Kidney (tissue), 22 donors: ENCODE data around the gene LPIN2. TPM values are rescaled to one million over a fixed set of nuclear protein-coding genes. Genes with fewer than 3 reads are reported as not detected.
A peak's percentile ranks its signal among the peaks of the same experiment; 100 is the strongest.

ENCODE experiments used
- DNase-seq, 5 donors: peaks; one replicate each; pipeline ENCODE4 v3.0.0-alpha.2; 2013 to 2020
- FAIRE-seq: peaks from 2 replicates; lab custom pipeline; 2012; peaks lifted over from hg19 to GRCh38; lab: Jason Lieb, UNC
- H3K27ac ChIP-seq, 2 donors: one replicate each; pipeline ENCODE4 v1.7.0; 2013; ENCODE audit warnings: low read depth in 2 of 2, low read length in 2 of 2, inconsistent platforms in 1 of 2
- H3K27me3 ChIP-seq: one replicate; pipeline ENCODE4 v1.7.1; 2013; ENCODE audit warnings: low read length, inconsistent platforms; ENCODE audit not compliant: control insufficient read depth, insufficient read depth
- H3K36me3 ChIP-seq, 3 donors: one replicate each; pipeline versions ENCODE4 v1.7.0 to v1.7.1; 2013; ENCODE audit warnings: low read length in 3 of 3, control low read depth in 1 of 3, inconsistent platforms in 1 of 3; ENCODE audit not compliant: insufficient read depth in 3 of 3, control insufficient read depth in 2 of 3
- H3K4me1 ChIP-seq, 3 donors: one replicate each; pipeline versions ENCODE4 v1.7.0 to v1.7.1; 2013; ENCODE audit warnings: low read length in 3 of 3, inconsistent platforms in 1 of 3, low read depth in 1 of 3; ENCODE audit not compliant: control insufficient read depth in 2 of 3, insufficient read depth in 2 of 3
- H3K4me3 ChIP-seq, 3 donors: one replicate each; pipeline versions ENCODE4 v1.7.0 to v1.8.1; 2013; ENCODE audit warnings: low read length in 3 of 3, control low read depth in 1 of 3, inconsistent platforms in 1 of 3
- H3K9ac ChIP-seq, 3 donors: one replicate each; pipeline versions ENCODE4 v1.7.0 to v1.7.1; 2013; ENCODE audit warnings: low read length in 3 of 3, control low read depth in 1 of 3, inconsistent platforms in 1 of 3
- H3K9me3 ChIP-seq, 3 donors: one replicate each; pipeline versions ENCODE4 v1.7.0 to v1.7.1; 2013; ENCODE audit warnings: low read length in 3 of 3, control low read depth in 1 of 3, inconsistent platforms in 1 of 3; ENCODE audit not compliant: control insufficient read depth in 2 of 3, insufficient read depth in 1 of 3
- CTCF ChIP-seq: IDR thresholded peaks from 3 replicates; pipeline ENCODE4 v1.5.1; 2012; ENCODE audit warnings: mild to moderate bottlenecking, moderate library complexity, borderline replicate concordance; ENCODE audit not compliant: insufficient read depth; ENCODE audit errors: extremely low read depth
- intact Hi-C: fragments of 100-400 bp; cut with DNase I; formaldehyde crosslinking; loops from one replicate; pipeline ENCODE4 v1.11.1; 2022
- long read RNA-seq, 10 donors: library from polyadenylated mRNA in 1 of 10; unstranded in 1 of 10; transcript quantifications; one replicate each; pipeline ENCODE4 v2.0.0 and lab custom pipeline, GENCODE V29; 2021 to 2026
- polyA plus RNA-seq: library from polyadenylated mRNA; stranded (reverse); fragments of 350-450 nt; fragmentation: Illumina TruSeq; extraction: RNeasy Lipid Tissue Mini Kit (QIAGEN cat#74804); gene quantifications from one replicate; pipeline ENCODE4 v1.2.3, GENCODE V29; 2014; ENCODE audit warnings: low read depth, low replicate concordance; ENCODE audit not compliant: insufficient read depth
- total RNA-seq: library from RNA; stranded (reverse); fragmentation: NEBNext Ultra II Directional; extraction: Animal tissue kit (Norgen Biotek cat#: 25700); gene quantifications from one replicate; pipeline ENCODE4 v1.2.1, GENCODE V29; 2021
- donor health status: control.
- donor health status: control.
- donor health status: control.
- donor health status: control.
- donor health status: control.
- donor health status: DM: yes; HTN: yes; CAD: no.
- donor health status: Normal renal cell carcinoma (clear cell type).

LPIN2 gene
- 52.3 TPM for total RNA-seq
- 14.3 TPM for polyA plus RNA-seq
- long read RNA-seq, donor 1, partial matches to known transcripts = 0 of 1 reads
- long read RNA-seq, donor 1, other reads (novel, unspliced or antisense) = 0 of 1 reads
- long read RNA-seq, donor 2, partial matches to known transcripts = 8 of 10 reads
- long read RNA-seq, donor 2, other reads (novel, unspliced or antisense) = 0 of 10 reads
- long read RNA-seq, donor 3 = 0 reads
- long read RNA-seq, donor 4, partial matches to known transcripts = 6 of 9 reads
- long read RNA-seq, donor 4, other reads (novel, unspliced or antisense) = 0 of 9 reads
- long read RNA-seq, donor 5 = 0 reads
- long read RNA-seq, donor 6 = 0 reads
- long read RNA-seq, donor 7, partial matches to known transcripts = 24 of 29 reads
- long read RNA-seq, donor 7, other reads (novel, unspliced or antisense) = 5 of 29 reads
- long read RNA-seq, donor 8 = 0 reads
- long read RNA-seq, donor 9, partial matches to known transcripts = 0 of 1 reads
- long read RNA-seq, donor 9, other reads (novel, unspliced or antisense) = 0 of 1 reads
- long read RNA-seq, donor 10, partial matches to known transcripts = 0 of 2 reads
- long read RNA-seq, donor 10, other reads (novel, unspliced or antisense) = 0 of 2 reads

- H3K9me3 ChIP-seq = no peaks in the 10 kb centered on the region
These were observed at the start of gene LPIN2 for GRCh38 chr18:3013024-3013804. LPIN2 (minus strand) TSS chr18:3013144; CDS start chr18:2960840, 52,304 bp downstream.

GRCh38 chr18:3061581-3062312 lies 48.8 kb upstream of the LPIN2 start:
- no peaks in the 10 kb centered on the region for H3K36me3 ChIP-seq
- H3K27ac ChIP-seq = peak overlapping the region in 1 of 2 donors; percentile 89
- peak in 3 of 5 donors; percentile 41 to 69 (median 66) for DNase-seq
- H3K9me3 ChIP-seq = no peaks in the 10 kb centered on the region
- no peak for FAIRE-seq
- H3K9ac ChIP-seq = no peak overlapping the region
- no peak overlapping the region for H3K4me3 ChIP-seq
- no peaks in the 10 kb centered on the region for H3K27me3 ChIP-seq
- H3K4me1 ChIP-seq = peaks cover 7 to 22% (median 14%) of the 10 kb centered on the region in 3 donors
- TF ChIP-seq CTCF = no peak
- intact Hi-C loops = loop anchor here (10.0 kb wide), 1 partner anchor 127 kb away; no protein-coding TSS in a partner anchor

More at GRCh38 chr18:3013024-3013804, at the start of gene LPIN2:
- no peak for TF ChIP-seq CTCF
- H3K9ac ChIP-seq = peak within 1 kb of the TSS; percentile 65 to 80 (median 69)
- FAIRE-seq = no peak
- intact Hi-C loops = no loop called here
- no peaks in the 10 kb centered on the region for H3K27me3 ChIP-seq
- H3K27ac ChIP-seq = peak within 1 kb of the TSS; percentile 92 to 95
- H3K36me3 ChIP-seq = peaks cover 0 to 9% (median 5%) of the 10 kb centered on the region in 3 donors
- H3K4me3 ChIP-seq = peak within 1 kb of the TSS; percentile 72 to 83 (median 81)
- peaks cover 0 to 22% (median 20%) of the 10 kb centered on the region in 3 donors for H3K4me1 ChIP-seq
- DNase-seq = peak; percentile 97 to 99 (median 98)
